ENCODE results near the gene MAIP1.

GRCh38 chr2:199911877-199912161, 43.6 kb upstream of the MAIP1 start:
- TF ChIP-seq POLR2A (IDR thresholded peaks at IDR 0.05; ENCODE audit: low read depth, low read length): no peak
- no peak for TF ChIP-seq POLR2AphosphoS5 (IDR thresholded peaks at IDR 0.05; ENCODE audit: low read depth, low read length)
- no peak for TF ChIP-seq TAF1 (IDR thresholded peaks at IDR 0.05; ENCODE audit: borderline replicate concordance, low read depth, low read length)

Measured in GM12892 (cell line).